Measurements from ENCODE around the gene ANXA8. TPM values are rescaled to one million over a fixed set of nuclear protein-coding genes. Genes with fewer than 3 reads are reported as not detected.

The ANXA8 gene
- total RNA-seq, 4 donors from 2014 or later, result 98.0 to 254 (median 169) TPM

DNA sequence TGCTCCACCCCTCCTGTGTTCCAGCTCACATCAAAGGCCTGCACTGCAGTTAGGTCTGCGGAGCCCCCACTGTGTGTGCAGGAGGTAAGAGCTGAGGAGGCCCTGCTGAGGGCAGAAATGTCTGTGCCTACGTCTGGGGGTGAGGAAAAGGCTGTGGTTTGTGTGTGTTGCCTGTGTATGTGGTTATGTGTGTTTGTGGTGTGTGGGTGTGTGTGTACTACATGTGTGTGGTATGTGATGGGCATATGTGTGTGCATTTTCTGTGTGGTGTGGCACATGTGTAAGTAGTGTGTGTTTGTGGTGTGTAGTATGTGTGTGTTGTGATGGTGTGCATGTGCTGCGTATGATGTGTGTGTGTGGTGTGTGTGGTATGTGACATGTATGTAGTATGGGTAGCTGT is 36.2 kb downstream of the ANXA8 start:
- Histone ChIP-seq H3K4me1 (no peaks in the 10 kb centered on the region), H3K4me3 (no peak overlapping the region), H3K36me3 (no peaks in the 10 kb centered on the region), H3K27ac (no peak overlapping the region), H3K27me3 (peaks cover 3% of the 10 kb centered on the region), H3K9me3 (no peaks in the 10 kb centered on the region)
- no peak for TF ChIP-seq POLR2A (IDR thresholded peaks at IDR 0.05)
- TF ChIP-seq, protein P1, sequence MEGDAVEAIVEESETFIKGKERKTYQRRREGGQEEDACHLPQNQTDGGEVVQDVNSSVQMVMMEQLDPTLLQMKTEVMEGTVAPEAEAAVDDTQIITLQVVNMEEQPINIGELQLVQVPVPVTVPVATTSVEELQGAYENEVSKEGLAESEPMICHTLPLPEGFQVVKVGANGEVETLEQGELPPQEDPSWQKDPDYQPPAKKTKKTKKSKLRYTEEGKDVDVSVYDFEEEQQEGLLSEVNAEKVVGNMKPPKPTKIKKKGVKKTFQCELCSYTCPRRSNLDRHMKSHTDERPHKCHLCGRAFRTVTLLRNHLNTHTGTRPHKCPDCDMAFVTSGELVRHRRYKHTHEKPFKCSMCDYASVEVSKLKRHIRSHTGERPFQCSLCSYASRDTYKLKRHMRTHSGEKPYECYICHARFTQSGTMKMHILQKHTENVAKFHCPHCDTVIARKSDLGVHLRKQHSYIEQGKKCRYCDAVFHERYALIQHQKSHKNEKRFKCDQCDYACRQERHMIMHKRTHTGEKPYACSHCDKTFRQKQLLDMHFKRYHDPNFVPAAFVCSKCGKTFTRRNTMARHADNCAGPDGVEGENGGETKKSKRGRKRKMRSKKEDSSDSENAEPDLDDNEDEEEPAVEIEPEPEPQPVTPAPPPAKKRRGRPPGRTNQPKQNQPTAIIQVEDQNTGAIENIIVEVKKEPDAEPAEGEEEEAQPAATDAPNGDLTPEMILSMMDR (IDR thresholded peaks at IDR 0.05), result no peak
- TF ChIP-seq EP300 (IDR thresholded peaks at IDR 0.05), result no peak
- no peak for TF ChIP-seq POLR2AphosphoS5 (IDR thresholded peaks at IDR 0.05)
- DNase-seq (ENCODE audit: low spot score in 2 of 2), result no peak
- 87% methylated on average over 2 of the region's 3 CpGs for WGBS

DNA sequence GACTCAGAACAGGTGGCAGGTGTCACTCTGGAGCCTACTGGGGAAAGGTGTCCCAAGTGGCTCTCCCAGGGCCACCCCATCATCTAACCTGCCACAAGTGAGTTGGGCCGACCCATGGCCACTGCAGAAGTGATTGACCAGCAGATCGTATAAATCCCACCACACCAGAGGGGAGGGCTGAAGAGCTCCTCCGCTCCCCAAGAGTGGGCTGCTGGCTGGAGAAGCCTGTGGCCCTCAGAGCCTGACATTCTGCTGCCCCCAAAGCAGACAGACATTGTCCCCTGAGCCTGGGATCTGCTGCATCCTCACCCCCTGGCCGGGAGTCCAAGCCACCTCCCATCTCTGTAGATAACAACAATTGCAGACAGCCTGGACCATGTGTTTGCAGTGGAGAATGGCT is 36.7 kb downstream of the ANXA8 start:
- no peak overlapping the region for H3K27ac ChIP-seq
- WGBS, result 100% methylated on average over 3 of the region's 4 CpGs
- no peak overlapping the region for H3K4me3 ChIP-seq
- no peaks in the 10 kb centered on the region for H3K4me1 ChIP-seq
- TF ChIP-seq EP300 (IDR thresholded peaks at IDR 0.05) (no peak), POLR2AphosphoS5 (IDR thresholded peaks at IDR 0.05) (no peak), POLR2A (IDR thresholded peaks at IDR 0.05) (no peak)
- TF ChIP-seq, protein P1 (IDR thresholded peaks at IDR 0.05), result no peak
- no peaks in the 10 kb centered on the region for H3K36me3 ChIP-seq
- DNase-seq (ENCODE audit: low spot score in 2 of 2), result no peak
- H3K9me3 ChIP-seq, result no peaks in the 10 kb centered on the region
- peaks cover 3% of the 10 kb centered on the region for H3K27me3 ChIP-seq

DNA sequence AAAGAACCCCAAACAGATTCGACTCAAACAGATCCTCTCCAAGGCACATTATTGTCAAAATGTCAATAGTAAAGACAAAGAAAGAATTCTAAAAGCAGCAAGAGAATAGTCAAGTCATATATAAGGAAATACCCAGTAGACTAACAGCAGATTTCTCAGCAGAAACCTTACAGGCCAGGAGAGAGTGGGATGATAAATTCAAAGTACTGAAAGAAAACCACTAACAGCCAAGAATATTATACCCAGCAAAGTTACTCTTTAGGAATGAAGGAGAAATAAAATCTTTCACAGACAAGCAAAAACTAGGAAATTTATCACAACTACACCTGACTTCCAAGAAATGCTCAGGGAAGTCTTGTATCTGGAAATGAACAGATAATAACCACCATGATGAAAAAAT is 38.2 kb downstream of the ANXA8 start:
- Histone ChIP-seq H3K27ac (no peak overlapping the region), H3K27me3 (peaks cover 9% of the 10 kb centered on the region), H3K4me3 (no peak overlapping the region), H3K36me3 (no peaks in the 10 kb centered on the region), H3K9me3 (no peaks in the 10 kb centered on the region), H3K4me1 (no peaks in the 10 kb centered on the region)
- no peak for DNase-seq (ENCODE audit: low spot score in 2 of 2)
- 90% methylated on average over 1 of the region's 1 CpG for WGBS
- TF ChIP-seq, protein P1 (IDR thresholded peaks at IDR 0.05), result no peak
- TF ChIP-seq EP300 (IDR thresholded peaks at IDR 0.05) (no peak), POLR2A (IDR thresholded peaks at IDR 0.05) (no peak), POLR2AphosphoS5 (IDR thresholded peaks at IDR 0.05) (no peak)

DNA sequence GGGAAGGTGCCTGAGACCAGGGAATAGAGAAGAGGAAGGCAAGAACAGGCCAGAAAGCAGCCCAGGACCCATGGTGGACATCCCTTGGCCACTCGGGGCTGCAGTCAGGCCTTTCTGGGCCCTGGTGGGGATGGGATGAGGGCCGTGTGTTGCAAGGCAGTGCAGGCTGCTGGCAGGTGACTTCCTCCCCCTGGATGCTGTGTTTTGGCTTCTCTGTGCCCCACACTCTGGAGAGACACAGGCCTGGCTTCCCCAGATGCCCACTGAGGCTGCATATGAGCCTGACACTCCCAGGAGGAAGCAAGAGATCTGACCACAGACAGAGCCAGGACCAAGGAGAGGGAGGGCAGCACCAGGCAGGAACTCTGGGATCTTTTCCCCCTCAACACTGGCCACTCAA is 39.9 kb downstream of the ANXA8 start:
- H3K4me3 ChIP-seq, result no peak overlapping the region
- TF ChIP-seq POLR2A (IDR thresholded peaks at IDR 0.05) (no peak), EP300 (IDR thresholded peaks at IDR 0.05) (no peak), POLR2AphosphoS5 (IDR thresholded peaks at IDR 0.05) (no peak)
- TF ChIP-seq, protein P1 (IDR thresholded peaks at IDR 0.05), result no peak
- H3K27ac ChIP-seq, result no peak overlapping the region
- no peaks in the 10 kb centered on the region for H3K4me1 ChIP-seq
- no peak for DNase-seq (ENCODE audit: low spot score in 2 of 2)
- H3K9me3 ChIP-seq, result no peaks in the 10 kb centered on the region
- WGBS, result 60% methylated on average over 2 of the region's 2 CpGs
- H3K36me3 ChIP-seq, result no peaks in the 10 kb centered on the region
- peaks cover 9% of the 10 kb centered on the region for H3K27me3 ChIP-seq

DNA sequence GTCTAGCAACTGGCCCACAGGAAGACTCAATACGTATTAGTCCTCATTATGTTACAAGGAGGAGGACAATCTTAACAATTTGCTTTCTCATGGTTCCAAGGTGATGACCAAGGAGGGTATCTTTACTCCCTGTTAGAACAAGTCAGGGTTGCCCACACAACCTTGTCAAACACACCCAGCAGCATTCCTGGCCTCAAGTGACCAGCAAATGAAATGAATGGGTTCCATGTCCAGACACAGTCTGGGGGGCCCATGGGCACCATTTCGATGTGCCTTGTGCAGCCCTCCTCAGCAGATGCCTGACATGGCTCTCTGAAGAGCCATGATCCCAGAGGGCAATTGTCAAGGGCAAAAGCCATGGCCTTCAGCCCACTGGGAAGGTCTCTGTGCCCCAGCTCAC is 40.8 kb downstream of the ANXA8 start:
- no peaks in the 10 kb centered on the region for H3K4me1 ChIP-seq
- H3K36me3 ChIP-seq, result no peaks in the 10 kb centered on the region
- H3K9me3 ChIP-seq, result no peaks in the 10 kb centered on the region
- TF ChIP-seq, protein P1 (IDR thresholded peaks at IDR 0.05), result no peak
- TF ChIP-seq EP300 (IDR thresholded peaks at IDR 0.05), result no peak
- no peak for TF ChIP-seq POLR2AphosphoS5 (IDR thresholded peaks at IDR 0.05)
- no peak for TF ChIP-seq POLR2A (IDR thresholded peaks at IDR 0.05)
- H3K27me3 ChIP-seq, result peaks cover 9% of the 10 kb centered on the region
- WGBS, result 79% methylated on average over 2 of the region's 2 CpGs
- no peak overlapping the region for H3K27ac ChIP-seq
- no peak overlapping the region for H3K4me3 ChIP-seq
- DNase-seq (ENCODE audit: low spot score in 2 of 2), result no peak

Measured in suprapubic skin (tissue), 4 donors.